Endothelial cell of umbilical vein (primary cell): ENCODE results near the gene APBB2. TPM values are rescaled to one million over a fixed set of nuclear protein-coding genes. Genes with fewer than 3 reads are reported as not detected.

Experiments used
- BruUV-seq: library from RNA; stranded (reverse); fragments of 400-500 nt; replicated peaks from 2 replicates; lab custom pipeline; 2021; lab: Mats Ljungman, UMichigan
- CTCF ChIA-PET: fragments of 300-600, 350-600 bp; sonication (Branson Sonifier 250); formaldehyde crosslinking; loops from one replicate; lab custom pipeline; 2021; ENCODE audit warnings: antibody characterized with exemption, inconsistent platforms; lab: Charles Lee
- POLR2A ChIA-PET: fragments of 300-600, 350-600 bp; sonication (Branson Sonifier 250); formaldehyde crosslinking; loops from one replicate; lab custom pipeline; 2021; ENCODE audit warnings: antibody characterized with exemption, inconsistent platforms; lab: Charles Lee
- DNase-seq: peaks from one replicate; pipeline ENCODE4 v3.0.0-alpha.2; 2011; ENCODE audit warnings: low read depth, low spot score
- FAIRE-seq: peaks from 2 replicates; lab custom pipeline; 2011; peaks lifted over from hg19 to GRCh38; lab: Jason Lieb, UNC
- H2AFZ ChIP-seq: 2 replicates; pipeline ENCODE4 v1.6.0; 2012; ENCODE audit warnings: low read depth, low read length, control low read depth, inconsistent platforms
- H3K27ac ChIP-seq: 2 replicates; pipeline ENCODE4 v1.5.1; 2011; ENCODE audit warnings: low read depth, mild to moderate bottlenecking, control low read depth, low read length, moderate library complexity; ENCODE audit not compliant: insufficient read depth
- H3K27me3 ChIP-seq, 2 experiments: 2 replicates each; pipeline versions ENCODE4 v1.6.0 to v1.6.1; 2011; ENCODE audit warnings: low read length in 2 of 2, mixed read lengths in 1 of 2; ENCODE audit not compliant: control insufficient read depth in 2 of 2, insufficient read depth in 2 of 2
- H3K36me3 ChIP-seq, 2 experiments: 2 replicates in 1 of 2; 3 replicates in 1 of 2; pipeline ENCODE4 v1.5.1; 2011; ENCODE audit warnings: low read length in 2 of 2, mild to moderate bottlenecking in 1 of 2, moderate library complexity in 1 of 2; ENCODE audit not compliant: control insufficient read depth in 2 of 2, insufficient read depth in 2 of 2; ENCODE audit errors: extremely low read depth in 1 of 2
- H3K4me1 ChIP-seq: 3 replicates; pipeline ENCODE4 v1.5.1; 2011; ENCODE audit warnings: mild to moderate bottlenecking, low read length; ENCODE audit not compliant: control insufficient read depth, insufficient read depth; ENCODE audit errors: extremely low read depth
- H3K4me2 ChIP-seq: 2 replicates; pipeline ENCODE4 v1.6.1; 2011; ENCODE audit warnings: low read length, control low read depth, mixed read lengths; ENCODE audit not compliant: insufficient read depth
- H3K4me3 ChIP-seq, 3 experiments: fragments of 200-600 bp in 1 of 3; sonication (generic), shearing (Covaris generic) in 1 of 3; replicated peaks in 1 of 3; 2 replicates each; pipeline ENCODE4 v1.5.1; 2011 to 2016; ENCODE audit warnings: control low read depth in 3 of 3, low read length in 3 of 3, mild to moderate bottlenecking in 2 of 3, inconsistent platforms in 1 of 3, low read depth in 1 of 3, moderate library complexity in 1 of 3; ENCODE audit not compliant: insufficient read depth in 1 of 3
- H3K79me2 ChIP-seq: 2 replicates; pipeline ENCODE4 v1.6.0; 2012; ENCODE audit warnings: low read length, inconsistent platforms; ENCODE audit not compliant: control insufficient read depth, insufficient read depth
- H3K9ac ChIP-seq: replicated peaks from 2 replicates; pipeline ENCODE3; 2011; ENCODE audit warnings: low read length, control low read depth; ENCODE audit not compliant: insufficient read depth; ENCODE audit errors: extremely low read depth
- H3K9me1 ChIP-seq: replicated peaks from 3 replicates; pipeline ENCODE4 v1.6.0; 2011; ENCODE audit warnings: mild to moderate bottlenecking, low read length; ENCODE audit not compliant: control insufficient read depth, insufficient read depth; ENCODE audit errors: extremely low read depth
- H3K9me3 ChIP-seq: replicated peaks from 2 replicates; pipeline ENCODE4 v1.5.1; 2012; ENCODE audit warnings: low read length, inconsistent platforms; ENCODE audit not compliant: control insufficient read depth, insufficient read depth
- H4K20me1 ChIP-seq: replicated peaks from 2 replicates; pipeline ENCODE3; 2011; ENCODE audit warnings: mild to moderate bottlenecking, low read length; ENCODE audit not compliant: control insufficient read depth, insufficient read depth; ENCODE audit errors: extremely low read depth
- FOS ChIP-seq: IDR thresholded peaks from 2 replicates; pipeline ENCODE4 v1.6.1; 2011; ENCODE audit warnings: mild to moderate bottlenecking, low read length, moderate library complexity, borderline replicate concordance; ENCODE audit not compliant: insufficient read depth
- JUN ChIP-seq: IDR thresholded peaks from 2 replicates; pipeline ENCODE4 v1.6.1; 2011; ENCODE audit warnings: borderline replicate concordance, low read depth; ENCODE audit not compliant: insufficient read length, insufficient read depth
- MYC ChIP-seq: IDR thresholded peaks from one replicate; pipeline ENCODE4 v1.6.1; 2011; ENCODE audit warnings: mild to moderate bottlenecking, low read depth, low read length
- POLR2A ChIP-seq: IDR thresholded peaks from 2 replicates; pipeline ENCODE4 v1.6.1; 2012; ENCODE audit warnings: low read depth, mild to moderate bottlenecking, control low read depth, low read length
- dilution Hi-C: fragments of 300-500 bp; cut with MboI; formaldehyde crosslinking; loops from one replicate; pipeline ENCODE4 v1.15.0; 2019; ENCODE audit warnings: low sequenced_read_pairs; ENCODE audit not compliant: extremely low pct_ligation_motif_present
- intact Hi-C: fragments of 100-400 bp; cut with micrococcal nuclease; formaldehyde crosslinking; loops from one replicate; pipeline ENCODE4 v1.10.0; 2022
- polyA plus RNA-seq, 4 experiments: library from polyadenylated mRNA; depleted of rRNA in 3 of 4; stranded (reverse) in 3 of 4; unstranded in 1 of 4; fragments of >200 nt; gene quantifications; 2 replicates each; pipeline versions ENCODE4 v1.2.1 to v1.2.3, GENCODE V29; 2011 to 2012; ENCODE audit warnings: missing spikeins in 1 of 4
- total RNA-seq: library from RNA; stranded (reverse); gene quantifications from 2 replicates; pipeline ENCODE4 v1.2.3, GENCODE V29; 2021
- TF ChIP-seq, protein P1 (sequence below): IDR thresholded peaks from 2 replicates; pipeline ENCODE4 v1.6.1; 2011; ENCODE audit not compliant: insufficient read depth, insufficient read length

APBB2 gene
- total and polyA plus RNA-seq, 2 donors (not counting 3 experiments of a cell fraction or from before 2014, with no cell fraction given), result 79.8 to 124 TPM

DNA sequence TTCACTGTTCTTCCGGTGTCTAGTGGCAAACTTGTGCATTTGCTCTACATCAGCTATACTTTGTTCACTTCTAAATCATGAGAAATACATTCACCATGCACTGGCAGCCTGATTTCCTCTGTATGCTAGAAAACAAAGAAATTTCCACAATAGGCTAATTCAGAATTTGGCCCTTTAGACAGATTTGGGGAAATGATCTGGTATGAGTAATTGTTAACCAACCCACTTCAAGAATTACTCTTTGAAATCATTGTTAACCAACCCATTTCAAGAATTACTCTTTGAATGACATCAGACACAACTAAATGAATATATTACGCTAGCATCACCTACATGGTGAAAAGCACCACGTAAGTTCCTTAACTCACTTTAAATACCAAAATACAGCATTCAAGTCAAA, 14.6 kb downstream of the APBB2 start:
- intact Hi-C loops, result no loop called here
- FAIRE-seq, result peak; percentile 71
- H3K4me1 ChIP-seq, result peaks cover 68% of the 10 kb centered on the region
- H3K9ac ChIP-seq, result peak overlapping the region; percentile 8
- POLR2A ChIA-PET, result no interaction called here
- no peak overlapping the region for H3K4me3 ChIP-seq
- no peaks in the 10 kb centered on the region for H4K20me1 ChIP-seq
- dilution Hi-C loops, result loop anchor here (25.0 kb wide), 1 partner anchor 262 kb away; no protein-coding TSS in a partner anchor
- H2AFZ ChIP-seq, result no peak overlapping the region
- TF ChIP-seq JUN (no peak), POLR2A (no peak), FOS (peak; percentile 20), MYC (no peak)
- no TSS peak for BruUV-seq
- peak overlapping the region; percentile 22 for H3K27ac ChIP-seq
- no peaks in the 10 kb centered on the region for H3K36me3 ChIP-seq
- H3K79me2 ChIP-seq, result peaks cover 90% of the 10 kb centered on the region
- peak; percentile 66 for DNase-seq
- H3K9me1 ChIP-seq, result no peaks in the 10 kb centered on the region
- no peaks in the 10 kb centered on the region for H3K27me3 ChIP-seq
- no peaks in the 10 kb centered on the region for H3K9me3 ChIP-seq
- CTCF ChIA-PET, result interaction anchor here (0.8 to 3.1 kb wide), 11 partner anchors 10 to 223 kb away, joined by 3 to 10 read pairs (median 5); partner anchors contain the start of gene APBB2
- peak overlapping the region; percentile 35 for H3K4me2 ChIP-seq

DNA sequence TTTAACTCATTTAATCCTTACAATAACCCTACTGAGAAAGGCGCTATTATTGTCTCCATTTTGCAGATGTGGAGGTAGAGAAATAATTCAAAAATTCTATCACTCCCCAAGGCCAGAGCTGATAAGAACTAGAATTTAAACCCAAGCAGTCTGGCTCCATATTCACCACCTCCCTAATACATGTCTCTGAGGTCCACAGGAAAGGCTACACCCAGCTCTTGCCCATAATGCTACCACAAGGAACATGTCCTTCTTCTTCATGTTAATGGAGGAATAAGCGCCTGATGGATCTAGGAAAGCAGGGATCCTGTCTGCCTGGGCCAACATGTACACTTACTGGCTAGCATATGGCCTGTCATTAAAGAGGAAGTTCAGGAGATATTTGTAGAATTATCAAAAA, 16.3 kb downstream of the APBB2 start:
- intact Hi-C loops (no loop called here), dilution Hi-C loops (no loop called here)
- ChIA-PET POLR2A (no interaction called here), CTCF (interaction anchor here (0.8 to 3.1 kb wide), 3 partner anchors 17 to 222 kb away, joined by 3 to 9 read pairs (median 4); no protein-coding TSS in a partner anchor)
- Histone ChIP-seq H3K9me1 (no peaks in the 10 kb centered on the region), H3K9ac (no peak overlapping the region), H3K27ac (no peak overlapping the region), H3K27me3 (no peaks in the 10 kb centered on the region), H3K4me1 (peaks cover 50% of the 10 kb centered on the region), H4K20me1 (no peaks in the 10 kb centered on the region), H2AFZ (no peak overlapping the region), H3K79me2 (peaks cover 92% of the 10 kb centered on the region), H3K36me3 (no peaks in the 10 kb centered on the region), H3K9me3 (no peaks in the 10 kb centered on the region), H3K4me2 (no peak overlapping the region), H3K4me3 (no peak overlapping the region)
- no TSS peak for BruUV-seq
- TF ChIP-seq POLR2A, result no peak
- TF ChIP-seq, protein P1, sequence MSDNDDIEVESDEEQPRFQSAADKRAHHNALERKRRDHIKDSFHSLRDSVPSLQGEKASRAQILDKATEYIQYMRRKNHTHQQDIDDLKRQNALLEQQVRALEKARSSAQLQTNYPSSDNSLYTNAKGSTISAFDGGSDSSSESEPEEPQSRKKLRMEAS, result no peak
- no peak for FAIRE-seq
- DNase-seq, result no peak
